Measurements from ENCODE around the gene DFFA. TPM values are rescaled to one million over a fixed set of nuclear protein-coding genes. Genes with fewer than 3 reads are reported as not detected.
A peak's percentile ranks its signal among the peaks of the same experiment; 100 is the strongest.

The DFFA gene
- total RNA-seq: 10 to 100 TPM; 22.5 to 42.1 (median 36.1) TPM
- polyA plus RNA-seq: 10 to 100 TPM; 13.0 to 35.2 (median 13.0) TPM
- long read RNA-seq, donor 1, full-length matches to known transcripts: 12 of 12 reads
- long read RNA-seq, donor 1, partial matches to known transcripts: 0 of 12 reads
- long read RNA-seq, donor 1, other reads (novel, unspliced or antisense): 0 of 12 reads
- long read RNA-seq, donor 2, full-length matches to known transcripts: 7 of 7 reads
- long read RNA-seq, donor 2, partial matches to known transcripts: 0 of 7 reads
- long read RNA-seq, donor 2, other reads (novel, unspliced or antisense): 0 of 7 reads
- long read RNA-seq, donor 3, full-length matches to known transcripts: 11 of 11 reads
- long read RNA-seq, donor 3, partial matches to known transcripts: 0 of 11 reads
- long read RNA-seq, donor 3, other reads (novel, unspliced or antisense): 0 of 11 reads
- long read RNA-seq, donor 4, full-length matches to known transcripts: 28 of 34 reads
- long read RNA-seq, donor 4, partial matches to known transcripts: 2 of 34 reads
- long read RNA-seq, donor 4, other reads (novel, unspliced or antisense): 4 of 34 reads
- long read RNA-seq, donor 5, full-length matches to known transcripts: 27 of 30 reads
- long read RNA-seq, donor 5, partial matches to known transcripts: 0 of 30 reads
- long read RNA-seq, donor 5, other reads (novel, unspliced or antisense): 3 of 30 reads
- long read RNA-seq, donor 6, full-length matches to known transcripts: 12 of 16 reads
- long read RNA-seq, donor 6, partial matches to known transcripts: 0 of 16 reads
- long read RNA-seq, donor 6, other reads (novel, unspliced or antisense): 4 of 16 reads
- long read RNA-seq, donor 7, full-length matches to known transcripts: 3 of 3 reads
- long read RNA-seq, donor 7, partial matches to known transcripts: 0 of 3 reads
- long read RNA-seq, donor 7, other reads (novel, unspliced or antisense): 0 of 3 reads
- long read RNA-seq, donor 8, full-length matches to known transcripts: 17 of 17 reads
- long read RNA-seq, donor 8, partial matches to known transcripts: 0 of 17 reads
- long read RNA-seq, donor 8, other reads (novel, unspliced or antisense): 0 of 17 reads
- long read RNA-seq, donor 9, full-length matches to known transcripts: 13 of 13 reads
- long read RNA-seq, donor 9, partial matches to known transcripts: 0 of 13 reads
- long read RNA-seq, donor 9, other reads (novel, unspliced or antisense): 0 of 13 reads
- long read RNA-seq, donor 10, full-length matches to known transcripts: 6 of 6 reads
- long read RNA-seq, donor 10, partial matches to known transcripts: 0 of 6 reads
- long read RNA-seq, donor 10, other reads (novel, unspliced or antisense): 0 of 6 reads

GRCh38 chr1:10472220-10473144 lies at the start of gene DFFA:
Gene DFFA, minus strand, starts transcription at chr1:10472529. Its CDS starts 71 bp downstream, at chr1:10472458.
- no peak for TF ChIP-seq POLR2A (IDR thresholded peaks at IDR 0.05)
- TF ChIP-seq, protein P1, sequence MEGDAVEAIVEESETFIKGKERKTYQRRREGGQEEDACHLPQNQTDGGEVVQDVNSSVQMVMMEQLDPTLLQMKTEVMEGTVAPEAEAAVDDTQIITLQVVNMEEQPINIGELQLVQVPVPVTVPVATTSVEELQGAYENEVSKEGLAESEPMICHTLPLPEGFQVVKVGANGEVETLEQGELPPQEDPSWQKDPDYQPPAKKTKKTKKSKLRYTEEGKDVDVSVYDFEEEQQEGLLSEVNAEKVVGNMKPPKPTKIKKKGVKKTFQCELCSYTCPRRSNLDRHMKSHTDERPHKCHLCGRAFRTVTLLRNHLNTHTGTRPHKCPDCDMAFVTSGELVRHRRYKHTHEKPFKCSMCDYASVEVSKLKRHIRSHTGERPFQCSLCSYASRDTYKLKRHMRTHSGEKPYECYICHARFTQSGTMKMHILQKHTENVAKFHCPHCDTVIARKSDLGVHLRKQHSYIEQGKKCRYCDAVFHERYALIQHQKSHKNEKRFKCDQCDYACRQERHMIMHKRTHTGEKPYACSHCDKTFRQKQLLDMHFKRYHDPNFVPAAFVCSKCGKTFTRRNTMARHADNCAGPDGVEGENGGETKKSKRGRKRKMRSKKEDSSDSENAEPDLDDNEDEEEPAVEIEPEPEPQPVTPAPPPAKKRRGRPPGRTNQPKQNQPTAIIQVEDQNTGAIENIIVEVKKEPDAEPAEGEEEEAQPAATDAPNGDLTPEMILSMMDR (IDR thresholded peaks at IDR 0.05): no peak
- Histone ChIP-seq H3K27me3 (no peaks in the 10 kb centered on the region), H3K36me3 (replicated peaks in 1 of 2) (peaks cover 0 to 16% of the 10 kb centered on the region in 2 donors), H3K27ac (peak within 1 kb of the TSS in 3 of 5 donors; percentile 29 to 57 (median 55)), H3K4me1 (replicated peaks in 1 of 2) (peaks cover 7 to 36% of the 10 kb centered on the region in 2 donors), H3K4me3 (peak within 1 kb of the TSS; percentile 34 to 71 (median 58)), H3K9me3 (replicated peaks in 1 of 3) (no peaks in the 10 kb centered on the region)
- 1 to 4% (median 2%) methylated on average over 21 to 59 of the region's 59 CpGs for WGBS, 4 donors
- DNase-seq: peak; percentile 91 to 98 (median 95)
- intact Hi-C loops (cut with DNase I): no loop called here

DNA sequence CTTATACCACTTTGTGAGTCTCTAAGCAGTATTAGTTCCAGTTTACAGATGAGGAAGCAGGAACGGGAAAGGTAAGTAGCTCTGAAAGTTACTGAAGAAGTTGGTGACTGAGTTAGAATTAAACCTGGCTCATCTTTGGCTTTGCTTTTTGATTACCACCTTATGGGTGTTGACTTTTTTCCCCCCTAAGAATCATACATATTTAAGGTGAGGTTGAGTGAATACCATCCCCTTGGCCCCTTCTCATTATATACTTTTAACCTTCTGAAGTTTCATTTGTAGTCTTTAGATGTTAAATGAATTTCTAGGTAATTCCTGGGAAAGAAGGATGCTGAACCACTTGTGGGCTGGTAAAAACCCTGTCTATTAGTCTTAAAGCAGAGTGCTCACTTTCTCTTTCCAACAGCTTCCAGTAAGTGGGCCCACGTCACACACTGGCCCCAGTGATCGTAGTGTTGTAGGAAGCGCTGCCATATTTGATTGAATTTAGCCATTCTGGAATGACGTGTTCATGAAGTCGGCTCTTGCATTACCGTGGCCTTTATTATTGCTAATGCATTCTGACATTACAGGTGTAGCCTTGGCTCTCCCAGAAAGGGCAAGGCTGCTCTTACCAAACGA lies 49.3 kb upstream of the DFFA start:
- intact Hi-C loops (cut with DNase I): no loop called here
- Histone ChIP-seq H3K4me3 (no peak overlapping the region), H3K36me3 (replicated peaks in 1 of 2) (no peaks in the 10 kb centered on the region), H3K4me1 (replicated peaks in 1 of 2) (peaks cover 9 to 24% of the 10 kb centered on the region in 2 donors), H3K27me3 (no peaks in the 10 kb centered on the region), H3K27ac (peak overlapping the region in 2 of 5 donors; percentile 13 to 35), H3K9me3 (replicated peaks in 1 of 3) (no peaks in the 10 kb centered on the region)
- no peak for DNase-seq
- TF ChIP-seq, protein P1 (IDR thresholded peaks at IDR 0.05): no peak
- no peak for TF ChIP-seq POLR2A (IDR thresholded peaks at IDR 0.05)
- 63 to 71% (median 68%) methylated on average over 8 of the region's 8 CpGs for whole genome bisulfite sequencing, 4 donors

GRCh38 chr1:10520952-10521351 lies 48.6 kb upstream of the DFFA start:
- intact Hi-C loops (cut with DNase I): no loop called here

More at GRCh38 chr1:10520952-10521351, 48.6 kb upstream of the DFFA start:
- Histone ChIP-seq H3K4me1 (replicated peaks in 1 of 2) (peaks cover 14 to 27% of the 10 kb centered on the region in 2 donors), H3K36me3 (replicated peaks in 1 of 2) (no peaks in the 10 kb centered on the region), H3K4me3 (no peak overlapping the region), H3K27me3 (no peaks in the 10 kb centered on the region), H3K27ac (no peak overlapping the region), H3K9me3 (replicated peaks in 1 of 3) (no peaks in the 10 kb centered on the region)
- TF ChIP-seq POLR2A (IDR thresholded peaks at IDR 0.05): no peak
- TF ChIP-seq, protein P1 (IDR thresholded peaks at IDR 0.05): no peak
- WGBS, 4 donors: 61 to 72% (median 69%) methylated on average over 1 of the region's 1 CpG
- no peak for DNase-seq
